Right cardiac atrium (tissue), 5 donors: ENCODE results near the gene TEX50. TPM values are rescaled to one million over a fixed set of nuclear protein-coding genes. Genes with fewer than 3 reads are reported as not detected.
A peak's percentile ranks its signal among the peaks of the same experiment; 100 is the strongest.
"Not testable (repeated sequence)": the region's sequence is repeated elsewhere in the genome, so short reads cannot be mapped to it uniquely, and the experiment has no call there.

Source experiments
- ATAC-seq, 2 donors: fragments of 200-7000 bp; cut with Tn5 transposase; one replicate each; pipeline versions ENCODE4 v1.8.0 to v1.9.1; 2020; ENCODE audit warnings: moderate library complexity in 2 of 2, mild to moderate bottlenecking in 1 of 2
- DNase-seq, 3 donors: peaks; one replicate each; pipeline ENCODE4 v3.0.0-alpha.2; 2020
- H3K27ac ChIP-seq: one replicate; pipeline ENCODE4 v1.5.1; 2013; ENCODE audit warnings: mild to moderate bottlenecking, low read length, control low read depth, moderate library complexity
- H3K27me3 ChIP-seq: one replicate; pipeline ENCODE4 v1.6.1; 2013; ENCODE audit not compliant: control insufficient read depth, insufficient read depth
- H3K4me1 ChIP-seq: one replicate; pipeline ENCODE4 v1.6.1; 2013; ENCODE audit warnings: low read length; ENCODE audit not compliant: control insufficient read depth, insufficient read depth
- H3K4me3 ChIP-seq: one replicate; pipeline ENCODE4 v1.5.1; 2013; ENCODE audit warnings: low read length, control low read depth
- H3K9me3 ChIP-seq: one replicate; pipeline ENCODE4 v1.6.1; 2013; ENCODE audit warnings: low read length; ENCODE audit not compliant: control insufficient read depth
- WGBS: extraction: QIAGEN DNeasy Blood & Tissue Kit; methylation state at CpG from one replicate; pipeline ENCODE4 v1.1.7; 2013; 5-methylcytosine and 5-hydroxymethylcytosine counted together
- intact Hi-C, 4 donors: fragments of 100-400 bp; cut with DNase I; formaldehyde crosslinking; loops; one replicate each; pipeline versions ENCODE4 v1.11.0 to v1.14.0; 2022 to 2023
- long read RNA-seq, 4 donors: library from polyadenylated mRNA; unstranded; transcript quantifications; one replicate each; pipeline ENCODE4 v2.0.0, GENCODE V29; 2020 to 2021
- polyA plus RNA-seq: library from polyadenylated mRNA; stranded (reverse); fragments of 200-250 nt; gene quantifications from one replicate; pipeline ENCODE4 v1.2.3, GENCODE V29; 2013
- total RNA-seq, 4 donors: library from RNA; stranded (reverse); fragmentation: NEBNext Ultra II Directional; extraction: Animal tissue kit (Norgen Biotek cat#: 25700); gene quantifications; one replicate each; pipeline ENCODE4 v1.2.1, GENCODE V29; 2021
- donor health status: healthy with polysubstance abuse.
- donor health status: DM: no; HTN: yes; CAD: no.
- donor health status: DM: no; HTN: no; CAD: no.
- donor health status: DM: no; HTN: yes; CAD: no; lungs with severe emphysema.
- donor health status: DM: yes; HTN: yes; CAD: no.

Gene TEX50, protein sequence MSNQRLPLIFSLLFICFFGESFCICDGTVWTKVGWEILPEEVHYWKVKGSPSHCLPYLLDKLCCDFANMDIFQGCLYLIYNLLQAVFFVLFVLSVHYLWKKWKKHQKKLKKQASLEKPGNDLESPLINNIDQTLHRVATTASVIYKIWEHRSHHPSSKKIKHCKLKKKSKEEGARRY
- total RNA-seq (not detected), polyA plus RNA-seq (not detected)
- long read RNA-seq, donor 1: 0 reads
- long read RNA-seq, donor 2: 0 reads
- long read RNA-seq, donor 3: 0 reads
- long read RNA-seq, donor 4: 0 reads

DNA sequence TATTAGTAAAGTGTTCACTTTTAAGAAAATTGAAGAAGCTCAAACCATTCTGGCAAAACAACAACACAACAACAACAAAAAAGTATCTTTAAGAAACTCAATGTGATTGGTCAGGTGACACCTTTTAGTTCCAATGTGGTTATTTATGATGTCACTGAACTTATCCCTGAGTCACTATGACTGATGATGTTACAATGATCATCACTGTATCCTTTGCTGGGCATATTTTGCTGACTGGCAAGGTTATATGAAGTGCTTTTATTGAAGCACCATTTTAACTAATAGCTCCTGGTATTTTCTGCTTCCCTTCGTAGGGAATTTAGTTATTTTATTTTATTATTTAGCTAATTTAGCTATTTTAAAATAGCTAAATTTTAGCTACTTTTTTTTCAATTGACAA lies at the start of gene TEX50:
TEX50 (plus strand) TSS at position 223 of the 400 bp plus-strand sequence. CDS start 184 bp downstream, outside the sequence.
- WGBS: 88% methylated on average over 1 of the region's 1 CpG

GRCh38 chr1:173590557-173590956 lies 44.6 kb upstream of the TEX50 start:
- DNase-seq (no peak), ATAC-seq (no peak)
- WGBS: 54% methylated on average over 1 of the region's 1 CpG
- H3K4me1 ChIP-seq: no peaks in the 10 kb centered on the region
- no peaks in the 10 kb centered on the region for H3K27me3 ChIP-seq
- H3K4me3 ChIP-seq: no peak overlapping the region
- H3K9me3 ChIP-seq: no peaks in the 10 kb centered on the region
- intact Hi-C loops: no loop called here
- no peak overlapping the region for H3K27ac ChIP-seq

More for the DNA sequence above, at the start of gene TEX50:
- Histone ChIP-seq H3K27me3 (no peaks in the 10 kb centered on the region), H3K4me3 (no peak within 1 kb of the TSS), H3K27ac (no peak within 1 kb of the TSS), H3K4me1 (no peaks in the 10 kb centered on the region), H3K9me3 (no peaks in the 10 kb centered on the region)
- no peak for ATAC-seq
- no peak for DNase-seq
- intact Hi-C loops: no loop called here

GRCh38 chr1:173591138-173591537 lies 44.0 kb upstream of the TEX50 start:
- H3K27ac ChIP-seq, H3K9me3 ChIP-seq, H3K4me3 ChIP-seq, H3K4me1 ChIP-seq, intact Hi-C loops, H3K27me3 ChIP-seq, DNase-seq, ATAC-seq: not testable (repeated sequence)
- 86% methylated on average over 5 of the region's 5 CpGs for WGBS

DNA sequence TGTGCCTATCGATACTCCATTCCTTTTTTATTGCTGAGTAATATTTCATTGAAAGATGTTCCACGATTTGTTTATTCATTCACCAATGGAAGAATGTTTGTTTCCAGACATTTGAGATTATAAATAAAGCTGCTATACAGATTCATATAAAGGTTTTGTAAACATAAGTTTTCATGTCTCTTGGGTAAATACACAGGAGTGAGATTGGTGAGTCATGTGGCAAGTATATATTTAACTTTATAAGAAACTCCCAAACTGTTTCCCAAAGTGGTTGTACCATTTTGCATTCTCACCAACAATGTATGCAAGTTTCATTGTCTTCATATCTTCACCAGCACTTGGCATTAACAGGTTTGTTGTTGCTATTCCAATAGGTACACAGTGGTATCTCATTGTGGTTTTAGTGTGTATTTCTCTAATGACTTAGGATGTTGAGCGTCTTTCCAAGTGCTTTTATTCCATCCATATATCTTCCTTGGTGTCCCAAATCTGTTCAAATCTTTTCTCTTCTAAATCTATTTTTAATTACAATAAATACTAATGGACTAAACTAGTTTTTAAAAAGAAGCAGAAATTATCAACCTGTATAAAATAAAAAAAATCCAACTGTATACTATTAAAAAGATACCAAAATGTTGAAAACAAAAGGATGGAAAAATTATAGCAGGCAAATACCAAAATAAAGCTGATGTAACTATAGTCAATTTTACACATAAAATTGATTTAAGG lies 38.9 kb upstream of the TEX50 start:
- H3K4me1 ChIP-seq: no peaks in the 10 kb centered on the region
- no peaks in the 10 kb centered on the region for H3K27me3 ChIP-seq
- no peak overlapping the region for H3K4me3 ChIP-seq
- 96% methylated on average over 3 of the region's 3 CpGs for WGBS
- DNase-seq: no peak
- H3K27ac ChIP-seq: no peak overlapping the region
- intact Hi-C loops: no loop called here
- no peak for ATAC-seq
- no peaks in the 10 kb centered on the region for H3K9me3 ChIP-seq

- H3K27ac ChIP-seq: no peak overlapping the region
- H3K27me3 ChIP-seq: no peaks in the 10 kb centered on the region
- no peak for DNase-seq
- 94% methylated on average over 2 of the region's 2 CpGs for WGBS
- ATAC-seq: no peak
- intact Hi-C loops: no loop called here
- H3K4me1 ChIP-seq: peaks cover 1% of the 10 kb centered on the region
- no peak overlapping the region for H3K4me3 ChIP-seq
- H3K9me3 ChIP-seq: no peaks in the 10 kb centered on the region
These were observed 33.5 kb upstream of the TEX50 start for GRCh38 chr1:173601588-173601987.

DNA sequence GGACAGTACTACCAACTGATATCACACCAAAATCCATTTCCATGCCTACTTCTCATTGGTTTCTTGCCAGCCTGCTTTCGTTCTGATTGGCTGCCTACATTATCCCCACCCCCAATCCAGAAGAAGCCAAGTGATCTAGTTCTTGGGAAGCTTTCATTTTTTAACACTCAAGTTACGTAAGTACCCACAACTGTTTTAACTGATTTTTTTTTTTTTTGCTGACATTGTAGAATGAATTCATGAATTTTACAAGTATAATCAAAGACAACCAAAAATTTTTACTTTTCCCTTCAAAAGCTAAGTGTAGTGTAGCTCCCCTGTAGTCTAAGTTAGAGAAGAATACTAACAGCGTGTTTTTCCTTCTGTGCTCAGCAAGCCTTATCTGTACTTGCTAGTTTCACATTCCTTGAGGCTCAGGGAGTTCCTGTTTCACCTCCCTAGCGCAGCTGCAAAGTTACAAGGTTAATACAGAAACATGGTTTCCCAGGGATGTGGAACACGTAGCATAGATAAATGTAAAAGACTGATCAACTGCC lies 32.0 kb upstream of the TEX50 start, which contains the start of gene SLC9C2:
SLC9C2 (minus strand) TSS at position 17 of the 536 bp plus-strand sequence. CDS start 1,296 bp downstream, outside the sequence.
- intact Hi-C loops: no loop called here
- peak; percentile 87 to 94 for ATAC-seq
- DNase-seq: peak in 2 of 3 donors; percentile 23 to 60

DNA sequence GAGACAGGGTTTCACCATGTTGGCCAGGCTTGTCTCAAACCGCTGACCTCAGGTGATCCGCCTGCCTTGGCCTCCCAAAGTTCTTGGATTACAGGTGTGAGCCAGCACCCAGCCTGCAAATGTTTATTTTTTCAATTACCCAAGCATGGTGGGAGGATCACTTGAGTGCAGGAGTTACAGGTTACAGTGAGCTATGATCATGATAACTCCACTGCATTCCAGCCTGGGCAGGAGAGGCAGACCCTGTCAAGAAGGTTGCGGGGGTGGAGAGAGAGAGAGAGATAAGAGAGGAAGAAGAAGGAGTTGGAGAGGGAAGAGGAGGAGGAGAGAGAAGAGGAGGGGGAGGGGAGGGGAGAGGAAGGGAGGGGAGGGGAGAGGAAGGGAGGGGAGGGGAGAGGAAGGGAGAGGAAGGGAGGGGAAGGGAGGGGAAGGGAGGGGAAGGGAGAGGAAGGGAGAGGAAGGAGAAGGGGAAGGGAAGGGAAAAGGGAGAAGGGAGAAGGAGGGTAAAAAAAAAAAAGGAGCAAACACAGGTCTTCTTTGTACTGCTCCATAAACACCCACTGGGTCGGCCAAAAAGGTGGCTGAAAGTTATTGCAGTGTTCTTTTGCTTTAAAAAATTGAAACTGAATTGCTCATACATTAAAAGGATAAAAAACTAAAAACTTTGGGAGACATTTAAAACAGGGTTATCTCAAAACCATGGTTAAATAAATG lies 26.5 kb upstream of the TEX50 start:
- no peak overlapping the region for H3K27ac ChIP-seq
- no peak overlapping the region for H3K4me3 ChIP-seq
- peaks cover 1% of the 10 kb centered on the region for H3K4me1 ChIP-seq
- no peak for DNase-seq
- intact Hi-C loops: no loop called here
- H3K27me3 ChIP-seq: no peaks in the 10 kb centered on the region
- H3K9me3 ChIP-seq: no peaks in the 10 kb centered on the region
- ATAC-seq: no peak
- 84% methylated on average over 4 of the region's 4 CpGs for WGBS

More for the DNA sequence above, 32.0 kb upstream of the TEX50 start, which contains the start of gene SLC9C2:
- Histone ChIP-seq H3K27me3 (no peaks in the 10 kb centered on the region), H3K4me1 (peaks cover 1% of the 10 kb centered on the region), H3K4me3 (peak within 1 kb of the TSS; percentile 58), H3K9me3 (no peaks in the 10 kb centered on the region), H3K27ac (peak within 1 kb of the TSS; percentile 32)
- 11% methylated on average over 5 of the region's 5 CpGs for whole genome bisulfite sequencing

DNA sequence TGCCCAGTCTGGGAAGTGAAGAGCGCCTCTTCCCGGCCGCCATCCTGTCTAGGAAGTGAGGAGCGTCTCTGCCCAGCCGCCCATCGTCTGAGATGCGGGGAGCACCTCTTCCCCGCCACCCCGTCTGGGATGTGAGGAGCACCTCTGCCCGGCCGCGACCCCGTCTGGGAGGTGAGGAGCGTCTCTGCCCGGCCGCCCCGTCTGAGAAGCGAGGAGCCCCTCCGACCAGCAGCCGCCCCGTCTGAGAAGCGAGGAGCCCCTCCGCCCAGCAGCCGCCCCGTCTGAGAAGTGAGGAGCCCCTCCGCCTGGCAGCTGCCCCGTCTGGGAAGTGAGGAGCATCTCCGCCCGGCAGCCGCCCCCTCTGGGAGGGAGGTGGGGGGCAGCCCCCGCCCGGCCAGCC lies 22.1 kb upstream of the TEX50 start:
- H3K9me3 ChIP-seq, H3K27ac ChIP-seq, H3K4me1 ChIP-seq, intact Hi-C loops, ATAC-seq, H3K27me3 ChIP-seq, H3K4me3 ChIP-seq: not testable (repeated sequence)
- WGBS: 96% methylated on average over 32 of the region's 32 CpGs
- peak in 1 of 3 donors; percentile 51 for DNase-seq

GRCh38 chr1:173616859-173617258 lies 18.3 kb upstream of the TEX50 start:
- no peaks in the 10 kb centered on the region for H3K27me3 ChIP-seq
- no peak overlapping the region for H3K27ac ChIP-seq
- no peak for ATAC-seq
- DNase-seq: no peak
- no peak overlapping the region for H3K4me3 ChIP-seq
- no peaks in the 10 kb centered on the region for H3K9me3 ChIP-seq
- 89% methylated on average over 4 of the region's 4 CpGs for WGBS
- no peaks in the 10 kb centered on the region for H3K4me1 ChIP-seq
- intact Hi-C loops: no loop called here

GRCh38 chr1:173627269-173627668 lies 7.9 kb upstream of the TEX50 start:
- intact Hi-C loops: no loop called here
- no peak overlapping the region for H3K4me3 ChIP-seq
- ATAC-seq (no peak), DNase-seq (no peak)
- no peaks in the 10 kb centered on the region for H3K9me3 ChIP-seq
- no peaks in the 10 kb centered on the region for H3K27me3 ChIP-seq
- no peak overlapping the region for H3K27ac ChIP-seq
- H3K4me1 ChIP-seq: no peaks in the 10 kb centered on the region

GRCh38 chr1:173628888-173629287 lies 6.2 kb upstream of the TEX50 start:
- Histone ChIP-seq H3K27me3 (no peaks in the 10 kb centered on the region), H3K4me1 (no peaks in the 10 kb centered on the region), H3K9me3 (no peaks in the 10 kb centered on the region), H3K4me3 (no peak overlapping the region), H3K27ac (no peak overlapping the region)
- intact Hi-C loops: no loop called here
- DNase-seq (no peak), ATAC-seq (no peak)
- WGBS: 84% methylated on average over 3 of the region's 3 CpGs
